Endodermal cell (in vitro differentiated cells): ENCODE data around the gene SMPD3. TPM values are rescaled to one million over a fixed set of nuclear protein-coding genes. Genes with fewer than 3 reads are reported as not detected.
A peak's percentile ranks its signal among the peaks of the same experiment; 100 is the strongest.

Experiments used
- DNase-seq: peaks from one replicate; pipeline ENCODE4 v3.0.0-alpha.2; 2017
- H3K27ac ChIP-seq: 2 replicates; pipeline ENCODE4 v1.5.1; 2013; ENCODE audit warnings: mild to moderate bottlenecking, low read depth, low read length, moderate library complexity
- H3K27me3 ChIP-seq: 2 replicates; pipeline ENCODE4 v1.6.1; 2013; ENCODE audit warnings: mild to moderate bottlenecking, low read length, moderate library complexity; ENCODE audit not compliant: insufficient read depth, control insufficient read depth, poor library complexity, severe bottlenecking
- H3K36me3 ChIP-seq: 2 replicates; pipeline ENCODE4 v1.7.0; 2013; ENCODE audit warnings: mild to moderate bottlenecking, low read length, moderate library complexity; ENCODE audit not compliant: control insufficient read depth, insufficient read depth
- H3K4me1 ChIP-seq: one replicate; pipeline ENCODE4 v1.7.0; 2013; ENCODE audit warnings: low read length; ENCODE audit not compliant: control insufficient read depth, insufficient read depth
- H3K4me3 ChIP-seq: 2 replicates; pipeline ENCODE4 v1.5.1; 2013; ENCODE audit warnings: mild to moderate bottlenecking, low read length, moderate library complexity
- H3K9ac ChIP-seq: 2 replicates; pipeline ENCODE4 v1.6.1; 2013; ENCODE audit warnings: mild to moderate bottlenecking, low read length, moderate library complexity; ENCODE audit not compliant: poor library complexity, severe bottlenecking; ENCODE audit errors: extremely low read depth
- H3K9me3 ChIP-seq: 2 replicates; pipeline ENCODE4 v1.6.1; 2013; ENCODE audit warnings: mild to moderate bottlenecking, low read length, moderate library complexity; ENCODE audit not compliant: control insufficient read depth
- H3K27ac Mint-ChIP-seq: 2 replicates; pipeline ENCODE4 v1.8.0; 2020; ENCODE audit warnings: mixed read lengths
- H3K27me3 Mint-ChIP-seq: 2 replicates; pipeline ENCODE4 v1.8.0; 2021; ENCODE audit warnings: mild to moderate bottlenecking, mixed read lengths; ENCODE audit not compliant: insufficient read depth
- H3K36me3 Mint-ChIP-seq: 2 replicates; pipeline ENCODE4 v1.8.0; 2020; ENCODE audit warnings: low read depth, mixed read lengths
- H3K4me1 Mint-ChIP-seq: 2 replicates; pipeline ENCODE4 v1.8.0; 2020; ENCODE audit warnings: mixed read lengths
- H3K4me3 Mint-ChIP-seq: 2 replicates; pipeline ENCODE4 v1.8.0; 2020; ENCODE audit warnings: mild to moderate bottlenecking, moderate library complexity, mixed read lengths
- H3K9me3 Mint-ChIP-seq: 2 replicates; pipeline ENCODE4 v1.8.0; 2020; ENCODE audit warnings: mild to moderate bottlenecking, mixed read lengths
- WGBS, 2 experiments: methylation state at CpG; one replicate each; pipeline versions ENCODE4 v1.1.5 to v1.1.7; 2013; ENCODE audit warnings: missing lambda C conversion rate in 2 of 2, mixed read lengths in 1 of 2; ENCODE audit not compliant: insufficient coverage in 1 of 2, insufficient read length in 1 of 2; 5-methylcytosine and 5-hydroxymethylcytosine counted together
- total RNA-seq, 2 donors: library from RNA; stranded (reverse); fragmentation: NEBNext Ultra II Directional in 1 of 2; extraction: Animal tissue kit (Norgen Biotek cat#: 25700) in 1 of 2; gene quantifications; 2 replicates in 1 of 2; 3 replicates in 1 of 2; pipeline ENCODE4 v1.2.1, GENCODE V29; 2021
- TF ChIP-seq, protein P1 (sequence below): fragments of 200-600 bp; sonication (generic); conservative IDR thresholded peaks from 2 replicates; pipeline ENCODE4 v1.5.0; 2021; ENCODE audit warnings: antibody characterized with exemption, mild to moderate bottlenecking

SMPD3 gene
- total RNA-seq, 2 donors from 2014 or later: 0.07 TPM; not detected in 1

DNA sequence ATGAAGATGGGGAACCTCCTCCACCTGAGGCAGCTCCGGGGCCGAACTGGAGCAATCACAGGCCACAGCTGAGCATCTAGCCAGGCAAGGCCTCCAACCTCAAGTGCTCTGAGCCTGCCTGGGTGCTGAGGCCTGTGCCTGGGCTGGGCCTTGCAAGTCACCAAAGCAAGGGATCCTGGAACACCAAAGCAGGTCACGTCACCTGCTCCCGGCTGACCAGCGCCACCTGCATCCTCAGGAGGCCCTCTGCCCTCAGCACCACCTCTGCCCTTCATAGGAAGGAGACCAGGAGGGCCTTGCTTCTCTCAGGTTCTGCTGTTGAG is 68.0 kb downstream of the SMPD3 start:
- Mint-ChIP-seq H3K27me3 (no peaks in the 10 kb centered on the region), H3K4me1 (peaks cover 29% of the 10 kb centered on the region), H3K9me3 (no peaks in the 10 kb centered on the region), H3K36me3 (no peaks in the 10 kb centered on the region), H3K27ac (no peak overlapping the region), H3K4me3 (no peak overlapping the region)
- Histone ChIP-seq H3K27ac (no peak overlapping the region), H3K9ac (no peak overlapping the region), H3K36me3 (no peaks in the 10 kb centered on the region), H3K4me3 (no peak overlapping the region), H3K9me3 (no peaks in the 10 kb centered on the region), H3K27me3 (no peaks in the 10 kb centered on the region), H3K4me1 (peaks cover 11% of the 10 kb centered on the region)
- 92 to 100% methylated on average over 5 of the region's 5 CpGs for WGBS, 2 experiments
- no peak for DNase-seq
- TF ChIP-seq, protein P1, sequence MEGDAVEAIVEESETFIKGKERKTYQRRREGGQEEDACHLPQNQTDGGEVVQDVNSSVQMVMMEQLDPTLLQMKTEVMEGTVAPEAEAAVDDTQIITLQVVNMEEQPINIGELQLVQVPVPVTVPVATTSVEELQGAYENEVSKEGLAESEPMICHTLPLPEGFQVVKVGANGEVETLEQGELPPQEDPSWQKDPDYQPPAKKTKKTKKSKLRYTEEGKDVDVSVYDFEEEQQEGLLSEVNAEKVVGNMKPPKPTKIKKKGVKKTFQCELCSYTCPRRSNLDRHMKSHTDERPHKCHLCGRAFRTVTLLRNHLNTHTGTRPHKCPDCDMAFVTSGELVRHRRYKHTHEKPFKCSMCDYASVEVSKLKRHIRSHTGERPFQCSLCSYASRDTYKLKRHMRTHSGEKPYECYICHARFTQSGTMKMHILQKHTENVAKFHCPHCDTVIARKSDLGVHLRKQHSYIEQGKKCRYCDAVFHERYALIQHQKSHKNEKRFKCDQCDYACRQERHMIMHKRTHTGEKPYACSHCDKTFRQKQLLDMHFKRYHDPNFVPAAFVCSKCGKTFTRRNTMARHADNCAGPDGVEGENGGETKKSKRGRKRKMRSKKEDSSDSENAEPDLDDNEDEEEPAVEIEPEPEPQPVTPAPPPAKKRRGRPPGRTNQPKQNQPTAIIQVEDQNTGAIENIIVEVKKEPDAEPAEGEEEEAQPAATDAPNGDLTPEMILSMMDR: peak; percentile 31

DNA sequence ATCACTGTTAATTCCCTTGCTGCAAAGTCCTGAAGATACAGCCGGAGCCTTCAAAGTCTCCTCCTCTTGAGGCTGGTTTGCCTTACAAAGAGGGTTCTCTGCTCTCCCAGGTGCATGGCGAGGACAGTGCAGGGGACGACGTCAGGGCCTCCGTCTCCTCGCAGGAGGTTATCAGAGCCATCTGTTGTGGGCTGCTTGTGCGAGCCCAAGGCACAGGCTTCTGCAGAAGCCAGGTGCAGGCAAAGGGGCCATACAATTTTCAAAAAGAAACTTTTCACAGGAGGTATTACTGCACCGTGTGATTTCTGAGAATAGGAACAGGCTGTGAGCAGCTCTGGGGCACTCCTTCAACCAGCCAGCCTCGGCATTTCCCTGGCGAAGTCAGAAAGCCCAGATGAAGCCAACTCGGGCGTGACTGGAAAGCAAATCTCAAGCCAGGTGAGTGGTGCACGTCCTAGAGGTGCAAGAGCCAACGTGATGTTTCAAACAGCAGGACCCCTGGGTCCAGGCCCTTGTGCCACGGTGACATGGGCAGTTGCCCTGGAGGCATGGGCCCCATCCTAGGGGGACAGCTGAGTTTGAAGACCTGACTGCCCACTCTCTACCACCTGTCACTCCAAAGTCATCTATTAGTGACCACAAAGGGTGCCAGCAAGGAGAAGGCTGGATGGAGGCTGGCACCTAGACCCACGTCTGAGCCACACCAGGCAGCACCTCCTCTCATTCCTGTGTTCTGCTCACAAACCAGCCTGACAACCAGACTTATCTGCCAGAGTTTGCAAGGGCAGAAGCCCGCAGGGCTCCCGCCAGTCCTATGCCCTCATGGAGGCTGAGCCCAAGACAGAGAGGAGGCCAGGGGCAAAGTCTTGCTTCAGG is 68.6 kb downstream of the SMPD3 start:
- TF ChIP-seq, protein P1: no peak
- no peaks in the 10 kb centered on the region for H3K9me3 ChIP-seq
- H3K27me3 ChIP-seq: no peaks in the 10 kb centered on the region
- Mint-ChIP-seq H3K27ac (no peak overlapping the region), H3K9me3 (no peaks in the 10 kb centered on the region), H3K4me1 (peaks cover 26% of the 10 kb centered on the region), H3K36me3 (no peaks in the 10 kb centered on the region), H3K4me3 (no peak overlapping the region), H3K27me3 (no peaks in the 10 kb centered on the region)
- H3K9ac ChIP-seq: no peak overlapping the region
- H3K4me1 ChIP-seq: peaks cover 9% of the 10 kb centered on the region
- no peak overlapping the region for H3K4me3 ChIP-seq
- no peak for DNase-seq
- no peak overlapping the region for H3K27ac ChIP-seq
- WGBS, 2 experiments: 89 to 94% methylated on average over 17 to 18 of the region's 18 CpGs
- no peaks in the 10 kb centered on the region for H3K36me3 ChIP-seq

DNA sequence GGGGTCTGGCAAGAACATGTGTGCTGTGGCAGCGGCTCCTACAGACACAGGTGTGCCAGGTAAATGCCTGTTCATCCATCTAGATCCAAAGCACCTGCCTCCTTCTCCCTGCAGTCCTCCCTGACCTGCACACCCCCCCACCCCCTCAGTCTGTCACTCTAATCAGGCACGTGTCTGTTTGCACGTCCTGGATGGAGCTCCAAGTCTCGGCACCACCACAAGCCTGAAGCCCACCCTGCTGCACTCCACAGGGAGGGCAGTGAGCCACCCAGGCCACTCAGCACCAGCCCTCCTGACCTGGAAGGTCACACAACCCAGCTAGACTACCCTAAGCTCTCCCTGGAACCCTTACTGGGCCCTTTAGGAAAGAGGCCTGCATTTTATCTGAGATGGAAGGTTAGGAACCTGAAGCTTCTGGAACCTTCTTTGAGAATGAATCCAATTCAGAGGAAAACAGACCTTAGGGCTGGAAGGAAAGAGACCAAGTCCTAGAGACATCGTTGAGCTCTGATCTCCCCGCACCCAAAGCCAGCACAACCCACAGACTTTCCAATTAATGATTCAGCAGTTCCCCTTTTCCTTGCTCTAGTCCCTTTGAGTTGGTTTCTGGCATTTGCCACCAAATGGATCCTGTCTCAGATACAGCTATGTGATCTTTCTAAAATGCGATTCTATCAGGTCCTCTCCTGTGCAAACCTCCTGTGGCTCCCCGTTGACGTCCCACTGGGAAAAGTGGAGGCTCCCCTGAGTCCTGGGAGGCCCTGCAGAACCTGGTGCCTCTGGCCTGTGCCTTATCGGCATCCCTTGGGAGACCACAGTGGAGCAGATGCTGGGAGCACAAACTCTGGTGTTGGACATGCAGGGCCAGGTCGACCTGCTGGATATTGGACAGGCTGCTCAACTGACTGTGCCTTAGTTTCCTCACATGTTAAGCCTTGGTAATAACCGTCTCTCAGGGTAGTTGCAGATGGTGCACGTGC is 69.6 kb downstream of the SMPD3 start:
- TF ChIP-seq, protein P1: no peak
- peaks cover 4% of the 10 kb centered on the region for H3K4me1 ChIP-seq
- 90 to 95% methylated on average over 10 to 13 of the region's 13 CpGs for WGBS, 2 experiments
- H3K27me3 ChIP-seq: no peaks in the 10 kb centered on the region
- H3K27me3 Mint-ChIP-seq: no peaks in the 10 kb centered on the region
- H3K36me3 Mint-ChIP-seq: no peaks in the 10 kb centered on the region
- H3K9me3 ChIP-seq: no peaks in the 10 kb centered on the region
- H3K27ac Mint-ChIP-seq: no peak overlapping the region
- H3K9ac ChIP-seq: no peak overlapping the region
- no peak overlapping the region for H3K4me3 ChIP-seq
- peaks cover 24% of the 10 kb centered on the region for H3K4me1 Mint-ChIP-seq
- H3K36me3 ChIP-seq: no peaks in the 10 kb centered on the region
- H3K27ac ChIP-seq: no peak overlapping the region
- H3K9me3 Mint-ChIP-seq: no peaks in the 10 kb centered on the region
- no peak for DNase-seq
- no peak overlapping the region for H3K4me3 Mint-ChIP-seq
